ENCODE data around the gene MALRD1.
"Not testable (repeated sequence)": the region's sequence is repeated elsewhere in the genome, so short reads cannot be mapped to it uniquely, and the experiment has no call there.

MALRD1 gene

GRCh38 chr10:19499291-19499770, 450.7 kb downstream of the MALRD1 start:
- DNase-seq: no peak

GRCh38 chr10:19500959-19501358, 452.4 kb downstream of the MALRD1 start:
- DNase-seq: no peak

GRCh38 chr10:19505320-19506312, 457.0 kb downstream of the MALRD1 start:
- DNase-seq: no peak

- not testable (repeated sequence) for DNase-seq
These were observed 461.6 kb downstream of the MALRD1 start for GRCh38 chr10:19510005-19510732.

GRCh38 chr10:19518109-19518508, 469.5 kb downstream of the MALRD1 start:
- DNase-seq: no peak

GRCh38 chr10:19518632-19519031, 470.0 kb downstream of the MALRD1 start:
- DNase-seq: no peak

GRCh38 chr10:19531324-19531723, 482.7 kb downstream of the MALRD1 start:
- no peak for DNase-seq

GRCh38 chr10:19532411-19532810, 483.8 kb downstream of the MALRD1 start:
- DNase-seq: no peak

GRCh38 chr10:19541299-19541698, 492.7 kb downstream of the MALRD1 start:
- DNase-seq: no peak

- no peak for DNase-seq
These were observed 497.6 kb downstream of the MALRD1 start for GRCh38 chr10:19546224-19546623.

- no peak for DNase-seq
These were observed 500.9 kb downstream of the MALRD1 start for GRCh38 chr10:19549503-19549902.

GRCh38 chr10:19556666-19557065, 508.1 kb downstream of the MALRD1 start:
- DNase-seq: no peak

GRCh38 chr10:19561181-19561580, 512.6 kb downstream of the MALRD1 start:
- DNase-seq: no peak

- DNase-seq: no peak
These were observed 515.0 kb downstream of the MALRD1 start for GRCh38 chr10:19563388-19564141.

GRCh38 chr10:19570120-19570519, 521.5 kb downstream of the MALRD1 start:
- DNase-seq: no peak

- no peak for DNase-seq
These were observed 522.4 kb downstream of the MALRD1 start for GRCh38 chr10:19570991-19571390.

GRCh38 chr10:19572056-19572455, 523.5 kb downstream of the MALRD1 start:
- no peak for DNase-seq

- DNase-seq: no peak
These were observed 528.0 kb downstream of the MALRD1 start for GRCh38 chr10:19576576-19576975.

- DNase-seq: no peak
These were observed 528.8 kb downstream of the MALRD1 start for GRCh38 chr10:19577381-19577780.

- DNase-seq: no peak
These were observed 529.2 kb downstream of the MALRD1 start for GRCh38 chr10:19577807-19578206.

- DNase-seq: no peak
These were observed 530.0 kb downstream of the MALRD1 start for GRCh38 chr10:19578571-19578970.

GRCh38 chr10:19579761-19580545, 531.4 kb downstream of the MALRD1 start:
- no peak for DNase-seq

Data from CD4-positive, alpha-beta T cell treated with Interleukin-17A for 1 hour (primary cell).